Rectal smooth muscle tissue (tissue), 1 donor: Measurements from ENCODE around the gene B3GLCT.
"Not testable (repeated sequence)": the region's sequence is repeated elsewhere in the genome, so short reads cannot be mapped to it uniquely, and the experiment has no call there.

Experiments
- H3K27ac ChIP-seq: one replicate; pipeline ENCODE4 v1.7.0; 2013; ENCODE audit warnings: low read depth, low read length, inconsistent platforms
- H3K27me3 ChIP-seq: one replicate; pipeline ENCODE4 v1.7.0; 2013; ENCODE audit warnings: low read length; ENCODE audit not compliant: control insufficient read depth, insufficient read depth
- H3K36me3 ChIP-seq: one replicate; pipeline ENCODE4 v1.7.0; 2013; ENCODE audit warnings: low read length; ENCODE audit not compliant: control insufficient read depth, insufficient read depth
- H3K4me1 ChIP-seq: one replicate; pipeline ENCODE4 v1.7.0; 2013; ENCODE audit warnings: low read length; ENCODE audit not compliant: control insufficient read depth, insufficient read depth
- H3K4me3 ChIP-seq: one replicate; pipeline ENCODE4 v1.7.0; 2013; ENCODE audit warnings: low read length
- H3K9ac ChIP-seq: one replicate; pipeline ENCODE4 v1.7.0; 2013; ENCODE audit warnings: low read length

Gene B3GLCT

GRCh38 chr13:31168736-31169135, 31.0 kb upstream of the B3GLCT start:
- no peak overlapping the region for H3K9ac ChIP-seq
- H3K27me3 ChIP-seq, result no peaks in the 10 kb centered on the region
- H3K4me3 ChIP-seq, result no peak overlapping the region
- H3K36me3 ChIP-seq, result no peaks in the 10 kb centered on the region
- no peaks in the 10 kb centered on the region for H3K4me1 ChIP-seq
- H3K27ac ChIP-seq, result no peak overlapping the region

GRCh38 chr13:31172001-31172400, 27.8 kb upstream of the B3GLCT start:
- Histone ChIP-seq H3K27ac (no peak overlapping the region), H3K4me3 (no peak overlapping the region), H3K4me1 (no peaks in the 10 kb centered on the region), H3K9ac (no peak overlapping the region), H3K36me3 (no peaks in the 10 kb centered on the region), H3K27me3 (no peaks in the 10 kb centered on the region)

- Histone ChIP-seq H3K9ac (no peak overlapping the region), H3K36me3 (no peaks in the 10 kb centered on the region), H3K4me3 (no peak overlapping the region), H3K27me3 (no peaks in the 10 kb centered on the region), H3K4me1 (no peaks in the 10 kb centered on the region), H3K27ac (no peak overlapping the region)
These were observed 27.2 kb upstream of the B3GLCT start for GRCh38 chr13:31172535-31172934.

GRCh38 chr13:31174018-31174417, 25.8 kb upstream of the B3GLCT start:
- Histone ChIP-seq H3K27ac (no peak overlapping the region), H3K36me3 (no peaks in the 10 kb centered on the region), H3K4me1 (no peaks in the 10 kb centered on the region), H3K27me3 (no peaks in the 10 kb centered on the region), H3K9ac (no peak overlapping the region), H3K4me3 (no peak overlapping the region)

- H3K4me3 ChIP-seq, result no peak overlapping the region
- H3K9ac ChIP-seq, result no peak overlapping the region
- H3K4me1 ChIP-seq, result no peaks in the 10 kb centered on the region
- no peak overlapping the region for H3K27ac ChIP-seq
- H3K36me3 ChIP-seq, result no peaks in the 10 kb centered on the region
- H3K27me3 ChIP-seq, result no peaks in the 10 kb centered on the region
These were observed 23.8 kb upstream of the B3GLCT start for GRCh38 chr13:31175847-31176532.

GRCh38 chr13:31177813-31178495, 21.8 kb upstream of the B3GLCT start:
- not testable (repeated sequence) for H3K36me3 ChIP-seq, H3K27ac ChIP-seq, H3K4me1 ChIP-seq

GRCh38 chr13:31179241-31179640, 20.5 kb upstream of the B3GLCT start:
- Histone ChIP-seq H3K36me3 (no peaks in the 10 kb centered on the region), H3K27me3 (no peaks in the 10 kb centered on the region), H3K27ac (no peak overlapping the region), H3K4me1 (no peaks in the 10 kb centered on the region), H3K9ac (no peak overlapping the region), H3K4me3 (no peak overlapping the region)

More at GRCh38 chr13:31177813-31178495, 21.8 kb upstream of the B3GLCT start:
- H3K4me3 ChIP-seq, H3K9ac ChIP-seq, H3K27me3 ChIP-seq: not testable (repeated sequence)

- no peaks in the 10 kb centered on the region for H3K27me3 ChIP-seq
- no peaks in the 10 kb centered on the region for H3K36me3 ChIP-seq
- no peak overlapping the region for H3K27ac ChIP-seq
- no peak overlapping the region for H3K4me3 ChIP-seq
- no peaks in the 10 kb centered on the region for H3K4me1 ChIP-seq
- no peak overlapping the region for H3K9ac ChIP-seq
These were observed 20.0 kb upstream of the B3GLCT start for GRCh38 chr13:31179754-31180153.

GRCh38 chr13:31182987-31183386, 16.8 kb upstream of the B3GLCT start:
- Histone ChIP-seq H3K36me3 (no peaks in the 10 kb centered on the region), H3K27ac (no peak overlapping the region), H3K9ac (no peak overlapping the region), H3K27me3 (no peaks in the 10 kb centered on the region), H3K4me3 (no peak overlapping the region), H3K4me1 (no peaks in the 10 kb centered on the region)

GRCh38 chr13:31184451-31184850, 15.3 kb upstream of the B3GLCT start:
- no peak overlapping the region for H3K27ac ChIP-seq
- H3K4me3 ChIP-seq, result no peak overlapping the region
- H3K4me1 ChIP-seq, result no peaks in the 10 kb centered on the region
- no peaks in the 10 kb centered on the region for H3K36me3 ChIP-seq
- no peak overlapping the region for H3K9ac ChIP-seq
- no peaks in the 10 kb centered on the region for H3K27me3 ChIP-seq

- Histone ChIP-seq H3K9ac (no peak overlapping the region), H3K4me1 (no peaks in the 10 kb centered on the region), H3K27me3 (no peaks in the 10 kb centered on the region), H3K27ac (no peak overlapping the region), H3K4me3 (no peak overlapping the region), H3K36me3 (no peaks in the 10 kb centered on the region)
These were observed 14.7 kb upstream of the B3GLCT start for GRCh38 chr13:31184981-31185645.

- Histone ChIP-seq H3K36me3 (no peaks in the 10 kb centered on the region), H3K4me3 (no peak overlapping the region), H3K27me3 (no peaks in the 10 kb centered on the region), H3K9ac (no peak overlapping the region), H3K27ac (no peak overlapping the region), H3K4me1 (no peaks in the 10 kb centered on the region)
These were observed 8.0 kb upstream of the B3GLCT start for GRCh38 chr13:31191748-31192147.
